Stimulated activated CD4-positive, alpha-beta T cell treated with anti-CD3 and anti-CD28 coated beads, Interleukin-4, amount 100 ng/mL, for 4 hours (primary cell): ENCODE data around the gene SLC8A3.
A peak's percentile ranks its signal among the peaks of the same experiment; 100 is the strongest.

Experiments
- DNase-seq, 2 experiments: peaks; one replicate each; pipeline ENCODE4 v3.0.0-alpha.2; 2020

The SLC8A3 gene

DNA sequence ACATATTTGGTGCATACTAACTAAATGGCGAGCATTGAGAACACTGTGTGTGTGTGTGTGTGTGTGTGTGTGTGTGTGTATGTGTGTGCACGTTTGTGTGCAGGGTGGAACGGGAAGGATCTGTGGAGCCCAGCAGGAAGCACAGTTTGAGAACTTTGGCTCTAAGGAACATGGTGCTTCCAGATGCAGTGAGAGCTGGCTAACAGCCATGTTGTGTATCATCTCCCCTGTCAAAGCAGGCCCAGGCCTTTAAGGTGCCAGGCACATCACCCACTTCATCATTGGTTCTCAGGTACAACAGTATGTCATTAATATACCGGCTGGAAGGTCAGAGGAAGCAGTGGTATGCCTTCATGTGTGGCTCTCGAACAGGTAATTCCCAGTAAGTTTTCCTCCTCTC lies 72.5 kb downstream of the SLC8A3 start:
- no peak for DNase-seq

DNA sequence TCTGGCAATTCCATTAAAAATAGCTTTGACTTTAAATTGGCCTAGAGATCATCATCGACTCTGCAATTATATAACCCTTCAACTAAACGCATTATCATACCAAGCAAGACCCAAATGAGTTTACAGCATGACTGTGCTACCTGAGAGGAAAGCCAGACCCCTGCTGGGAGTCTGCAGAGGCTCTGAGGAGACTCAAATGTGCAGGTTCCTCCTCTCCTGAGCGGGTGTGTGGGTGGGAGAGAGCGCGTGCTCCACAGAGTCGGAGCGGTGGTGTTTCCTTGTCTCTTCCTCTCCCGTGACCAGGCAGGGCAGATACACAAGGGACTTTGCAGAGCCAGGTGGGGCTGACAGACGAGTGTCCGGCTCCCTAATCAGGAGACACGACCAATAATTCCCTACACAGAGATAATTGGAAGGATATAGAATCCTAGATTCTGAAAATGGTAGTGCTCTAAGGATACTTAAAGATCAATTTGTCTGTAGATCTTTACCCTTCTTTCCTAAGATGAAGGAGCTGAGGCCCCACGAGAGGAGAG lies 74.1 kb downstream of the SLC8A3 start:
- no peak for DNase-seq

DNA sequence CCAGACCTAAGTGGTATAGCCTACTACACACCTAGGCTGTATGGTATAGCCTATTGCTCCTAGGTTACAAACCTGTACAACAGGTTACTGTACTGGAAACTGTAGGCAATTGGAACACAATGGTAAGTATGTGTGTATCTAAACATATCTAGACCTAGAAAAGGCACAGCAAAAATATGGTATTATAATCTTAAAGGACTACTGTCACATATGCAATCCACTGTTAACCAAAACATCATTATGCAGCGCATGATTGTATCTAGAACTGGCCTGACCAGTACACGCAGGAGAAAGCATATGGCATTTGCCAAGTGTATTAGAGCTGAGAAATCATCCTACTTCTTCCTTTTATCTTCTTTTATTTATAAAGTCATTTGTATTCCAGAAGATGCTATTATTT lies 75.5 kb downstream of the SLC8A3 start:
- no peak for DNase-seq

DNA sequence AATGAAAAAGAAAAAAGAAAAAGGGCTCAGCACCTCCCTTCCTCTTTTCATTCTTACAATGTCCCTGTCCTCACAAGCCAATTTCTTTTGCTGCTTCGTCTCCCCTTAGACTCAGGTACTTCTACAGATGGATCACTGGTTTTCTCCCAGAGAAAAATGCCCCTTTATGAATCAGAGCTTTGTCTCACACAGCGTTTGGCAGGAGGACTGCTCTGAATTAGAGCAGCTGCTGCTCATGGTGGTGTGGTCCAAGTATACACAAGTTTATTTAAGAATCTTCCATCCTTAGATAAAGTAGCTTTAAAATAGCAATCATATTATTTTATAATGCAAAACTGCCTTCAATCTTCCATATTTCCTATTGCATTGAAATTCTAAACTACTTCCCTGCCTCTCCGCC lies 80.3 kb downstream of the SLC8A3 start:
- no peak for DNase-seq

DNA sequence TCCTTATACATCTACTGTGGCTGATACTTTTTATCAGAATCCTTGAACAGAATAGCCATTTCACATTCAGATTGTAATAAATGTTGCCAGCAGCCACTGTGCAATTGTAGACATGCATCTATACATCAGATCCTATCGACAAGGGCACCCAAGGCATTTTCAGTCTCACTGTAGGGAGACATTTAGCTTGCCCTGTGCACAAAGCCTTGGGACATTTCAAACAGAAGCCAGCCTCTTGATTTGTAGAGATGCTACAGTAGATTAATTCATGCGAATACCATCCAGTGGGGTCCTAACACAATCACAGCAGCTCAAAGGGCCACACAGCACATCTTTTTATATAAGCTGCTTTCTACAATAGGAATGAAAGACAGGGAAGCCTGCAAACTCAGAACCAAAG lies 81.4 kb downstream of the SLC8A3 start:
- no peak for DNase-seq

DNA sequence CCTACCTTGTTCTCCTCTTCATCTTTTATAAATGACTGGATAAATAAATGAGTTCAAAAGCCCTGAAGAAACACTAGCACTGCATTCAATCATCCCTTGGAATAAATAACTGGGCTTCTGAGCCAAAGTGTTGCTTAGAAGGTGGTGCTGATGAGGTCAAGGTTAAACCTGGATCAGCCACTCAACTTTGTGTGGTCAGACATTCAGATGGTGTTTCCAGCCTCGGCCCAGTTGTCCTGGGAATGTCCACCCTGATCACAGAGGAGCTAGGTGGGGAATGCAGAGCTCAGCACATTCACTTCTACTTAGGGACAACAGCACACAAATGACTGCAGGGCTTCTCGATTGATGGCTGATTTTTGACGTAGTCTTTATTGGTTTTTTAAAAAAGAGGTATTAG lies 88.7 kb downstream of the SLC8A3 start:
- no peak for DNase-seq

DNA sequence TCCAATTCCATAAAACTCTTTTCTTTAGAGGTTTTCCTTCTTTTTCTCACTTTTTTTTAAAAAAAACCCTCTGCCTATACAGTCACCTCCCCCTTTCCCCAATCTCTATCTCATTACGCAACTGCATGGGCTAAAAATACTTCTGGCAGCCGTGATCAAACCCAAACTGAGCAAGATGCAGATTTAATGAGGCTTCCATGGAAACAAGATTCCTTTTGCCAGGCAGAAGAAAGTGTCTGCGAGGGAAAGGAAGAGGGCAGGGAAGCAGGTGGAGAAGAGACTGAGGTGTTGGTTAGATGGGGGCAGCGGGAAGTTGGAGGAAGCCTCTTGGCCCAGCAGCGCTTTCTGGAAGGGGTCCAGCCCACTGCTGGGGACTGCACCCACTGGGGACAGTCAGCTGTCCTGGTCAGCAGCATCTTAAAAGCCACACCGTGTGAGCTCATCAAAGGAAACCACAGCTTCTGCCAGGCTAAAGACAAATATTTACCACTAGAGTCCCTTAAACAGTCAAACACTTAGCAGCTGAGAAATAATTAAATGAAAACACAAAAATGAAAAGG lies 90.4 kb downstream of the SLC8A3 start:
- no peak for DNase-seq

DNA sequence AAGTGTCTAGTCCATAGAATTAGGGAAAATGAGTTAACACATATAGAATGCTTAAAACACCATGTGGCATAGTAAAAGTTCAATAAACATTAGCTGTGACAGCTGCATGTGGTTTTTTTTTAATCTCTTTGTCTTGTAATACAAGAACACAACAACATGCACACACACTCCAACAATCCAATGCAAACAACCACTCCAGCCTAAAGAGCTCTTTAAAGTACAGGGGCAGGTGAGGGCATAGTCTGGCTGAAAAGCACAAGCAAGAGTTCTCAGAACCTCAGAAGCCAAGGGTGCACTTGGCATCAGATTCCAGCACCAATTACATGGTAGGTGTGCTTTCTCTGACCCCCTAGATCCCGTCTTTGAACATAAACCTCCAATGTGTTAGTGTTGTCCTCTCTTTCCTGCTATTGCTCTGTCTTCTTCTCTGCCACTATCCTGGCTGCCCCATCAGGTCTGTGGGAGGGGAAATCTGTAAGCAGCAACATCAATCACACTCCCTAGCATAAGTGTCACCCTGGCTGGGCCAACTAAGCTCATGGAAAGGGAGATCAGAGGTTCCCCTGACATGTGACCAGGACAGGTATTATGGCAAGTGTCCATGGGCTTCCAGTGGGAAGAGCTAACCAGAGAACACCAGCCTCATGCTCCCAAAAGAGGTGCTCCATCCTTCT lies 91.0 kb downstream of the SLC8A3 start:
- no peak for DNase-seq

DNA sequence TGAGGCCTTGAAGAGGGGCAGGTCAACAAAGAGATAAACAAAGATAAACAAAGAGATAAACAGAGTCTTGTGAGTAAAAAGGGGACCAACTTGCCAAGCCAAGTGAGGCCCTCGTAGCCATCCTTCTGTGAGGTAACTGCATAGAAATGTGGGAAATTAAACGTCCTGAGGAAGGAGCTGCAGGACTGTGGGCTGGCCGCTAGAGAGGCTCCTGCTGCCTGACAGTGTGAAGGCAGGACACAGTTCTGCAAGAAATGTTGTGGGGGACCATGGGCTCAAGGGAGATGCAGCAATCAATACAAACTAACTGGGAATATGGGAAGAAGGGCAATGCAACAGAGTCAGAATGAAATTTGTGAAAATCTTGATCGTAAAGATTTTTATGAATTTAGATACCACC lies 91.9 kb downstream of the SLC8A3 start:
- DNase-seq, result no peak

DNA sequence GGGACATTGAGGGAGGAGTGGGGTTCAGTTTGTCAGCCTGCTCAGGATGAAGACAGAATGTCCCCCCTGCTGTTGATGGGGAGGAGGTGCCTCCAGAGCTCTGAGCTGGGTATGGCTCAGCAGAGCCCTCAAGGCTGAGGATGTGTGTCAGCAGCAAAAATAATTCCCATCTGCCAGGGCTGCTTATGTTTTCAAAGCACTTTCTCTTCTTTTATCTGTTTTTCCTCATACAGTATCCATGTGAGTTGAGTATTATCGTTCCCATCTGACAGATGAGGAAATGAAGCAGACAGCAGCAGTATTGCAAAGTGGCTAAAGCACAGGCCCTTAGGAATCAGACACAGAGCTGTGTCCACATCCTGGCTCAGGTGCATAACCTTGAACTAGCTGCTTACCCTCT lies 94.1 kb downstream of the SLC8A3 start:
- no peak for DNase-seq

DNA sequence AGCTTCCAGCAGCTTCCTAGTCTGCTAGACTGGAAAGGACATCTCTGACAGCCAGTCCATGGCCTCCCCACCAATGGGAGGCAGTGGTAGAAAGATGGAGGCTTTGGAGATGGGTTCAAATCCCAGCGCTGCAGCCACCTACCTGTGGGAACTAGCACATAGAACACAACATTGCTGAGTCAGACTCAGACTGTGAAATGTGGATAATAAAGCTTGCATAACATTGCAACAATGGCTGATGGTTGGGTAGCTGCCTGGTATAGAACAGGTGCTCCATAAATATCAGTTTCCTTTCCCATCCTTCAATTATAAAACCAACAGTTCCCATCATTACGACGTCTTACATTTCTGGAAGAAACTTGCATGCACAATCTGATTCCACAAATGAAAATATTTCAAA lies 94.6 kb downstream of the SLC8A3 start:
- DNase-seq, result no peak

DNA sequence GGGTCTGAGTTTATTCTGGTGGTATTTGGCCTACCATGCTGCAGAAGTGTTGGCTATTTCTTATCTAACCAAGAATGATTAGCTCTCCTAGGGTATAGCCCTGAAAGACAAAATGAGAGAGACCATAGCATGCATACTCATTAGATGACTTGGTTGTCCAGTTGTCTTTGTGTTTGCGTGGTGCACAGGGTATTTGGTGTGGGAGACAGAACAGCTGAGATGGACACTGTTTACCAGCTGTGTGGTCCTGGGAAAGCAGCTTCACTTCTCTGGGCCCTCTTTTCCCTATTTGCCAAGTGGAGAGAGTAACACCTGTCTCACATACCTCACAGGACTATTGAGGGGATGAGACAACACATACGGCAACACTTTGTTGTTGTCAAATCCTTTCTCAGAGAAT lies 95.6 kb downstream of the SLC8A3 start:
- no peak for DNase-seq

DNA sequence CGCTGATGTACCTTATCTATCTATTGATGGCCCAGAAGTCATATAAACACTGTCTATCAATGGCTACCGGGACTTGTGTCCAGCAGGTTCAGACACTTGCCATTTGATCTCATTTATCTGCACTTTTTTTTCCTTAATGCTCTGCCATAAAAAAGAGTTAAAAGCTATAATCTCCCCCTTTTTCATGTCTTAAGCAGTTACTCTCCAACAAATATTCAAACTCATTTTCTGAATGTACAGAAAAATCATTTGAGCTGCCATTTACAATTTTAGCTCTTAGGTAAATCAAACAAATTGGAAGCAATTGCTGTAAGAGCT lies 101.4 kb downstream of the SLC8A3 start:
- DNase-seq, result no peak

DNA sequence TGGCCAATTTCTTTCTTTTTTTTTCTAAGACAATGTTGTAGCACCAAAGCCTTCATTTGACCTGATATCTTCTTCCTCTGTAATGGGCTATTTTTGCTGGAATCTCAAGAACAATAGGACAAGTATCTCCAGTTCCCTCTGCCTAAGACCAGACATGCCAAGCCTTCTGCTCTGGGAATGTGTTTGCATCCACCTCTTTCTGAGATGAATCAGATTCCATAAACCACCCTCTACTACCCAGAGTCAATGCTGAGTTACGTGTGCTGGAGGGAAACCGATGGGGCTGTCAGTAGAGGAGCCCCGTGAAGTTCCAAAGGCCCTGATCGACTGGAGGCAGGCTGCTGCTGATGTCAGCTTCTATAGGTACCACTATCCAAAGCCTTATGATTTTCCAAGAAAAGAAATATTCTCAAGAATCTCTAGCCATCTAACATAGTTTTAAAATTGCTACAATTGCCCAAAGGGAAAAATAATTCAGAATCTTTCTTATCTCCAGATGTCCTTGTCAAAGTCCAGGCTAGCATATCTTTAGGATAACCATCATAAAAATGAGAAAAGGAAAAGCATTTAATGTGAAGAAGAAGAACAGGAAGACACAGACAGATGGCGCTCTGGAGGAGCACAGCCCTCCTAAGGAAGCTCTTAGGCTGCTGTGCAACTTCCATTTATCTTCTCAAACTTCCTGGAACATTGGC lies 101.9 kb downstream of the SLC8A3 start:
- no peak for DNase-seq

DNA sequence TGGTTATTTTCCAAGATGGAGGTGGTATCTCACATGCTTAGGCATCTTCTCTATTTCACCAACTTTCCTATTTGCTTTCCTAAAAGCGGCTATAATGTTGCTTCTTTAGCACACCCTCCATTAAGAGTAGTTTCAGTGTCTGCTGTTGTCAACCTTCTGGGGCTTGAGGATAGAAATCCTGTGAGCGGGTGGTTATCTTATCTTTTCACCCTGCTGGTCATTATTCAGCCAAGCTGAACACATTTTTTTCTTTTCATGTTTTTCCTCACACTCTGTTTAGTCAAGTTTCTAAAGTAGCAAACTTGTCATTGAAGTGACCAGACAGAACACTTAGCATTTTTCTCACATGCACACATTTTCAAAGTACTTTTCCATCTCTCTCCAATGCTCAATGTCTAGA lies 104.5 kb downstream of the SLC8A3 start:
- no peak for DNase-seq

DNA sequence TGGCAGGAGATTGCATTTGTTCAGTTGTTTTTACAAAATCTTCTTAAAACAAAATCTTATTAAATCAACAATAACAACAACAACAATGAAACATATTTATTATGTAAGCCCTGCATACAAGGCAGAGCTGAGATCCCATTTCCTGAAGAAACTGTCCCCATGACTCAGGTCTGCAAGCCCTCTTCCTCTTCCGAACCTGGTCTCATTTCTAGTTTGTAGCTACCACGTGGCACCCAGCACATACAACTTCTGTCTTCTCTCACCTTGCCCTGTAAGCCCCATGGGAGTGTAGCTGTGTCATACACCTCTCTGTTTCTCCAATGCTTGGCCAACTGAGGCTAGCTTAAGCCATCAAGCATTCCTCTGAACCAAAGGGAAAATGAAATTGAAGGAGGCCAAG lies 106.4 kb downstream of the SLC8A3 start:
- DNase-seq, result no peak

DNA sequence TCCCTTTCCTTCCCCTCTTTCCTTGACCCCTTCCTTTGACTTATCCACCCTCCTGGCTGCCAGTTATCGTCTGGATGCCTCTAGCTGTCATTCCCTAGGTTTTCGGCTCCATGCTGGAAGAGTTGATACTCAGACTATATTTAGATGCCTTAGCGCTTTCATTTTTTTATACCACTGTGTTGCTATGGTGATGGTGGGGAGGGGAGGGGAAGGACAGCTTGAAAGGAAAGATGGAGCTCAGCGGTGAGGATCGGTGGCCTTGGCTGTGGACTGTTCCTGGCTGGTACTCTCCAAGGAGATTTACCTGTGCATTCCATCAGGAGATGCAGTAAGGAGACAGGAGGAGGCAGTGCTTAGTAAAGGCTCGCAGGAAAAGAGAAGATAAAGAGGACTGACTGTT lies 108.7 kb downstream of the SLC8A3 start:
- no peak for DNase-seq

DNA sequence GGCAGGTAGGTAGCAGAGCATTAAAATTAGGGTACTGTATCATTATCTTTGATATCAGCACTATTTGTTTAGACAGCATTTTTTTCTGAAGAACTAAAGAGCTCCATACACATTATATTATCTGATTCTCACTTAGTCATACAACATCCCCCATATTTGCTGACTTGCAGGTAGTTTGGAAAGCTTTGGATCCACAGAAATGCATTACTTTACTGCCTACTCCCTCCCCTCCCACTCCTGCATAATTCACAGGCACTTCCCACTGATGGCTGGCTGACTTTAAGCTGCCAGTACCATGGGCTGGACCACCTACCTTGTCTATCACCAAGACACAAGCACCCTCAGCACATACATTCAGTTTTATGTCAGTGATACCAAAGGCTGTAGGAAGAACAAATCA lies 110.4 kb downstream of the SLC8A3 start:
- no peak for DNase-seq

DNA sequence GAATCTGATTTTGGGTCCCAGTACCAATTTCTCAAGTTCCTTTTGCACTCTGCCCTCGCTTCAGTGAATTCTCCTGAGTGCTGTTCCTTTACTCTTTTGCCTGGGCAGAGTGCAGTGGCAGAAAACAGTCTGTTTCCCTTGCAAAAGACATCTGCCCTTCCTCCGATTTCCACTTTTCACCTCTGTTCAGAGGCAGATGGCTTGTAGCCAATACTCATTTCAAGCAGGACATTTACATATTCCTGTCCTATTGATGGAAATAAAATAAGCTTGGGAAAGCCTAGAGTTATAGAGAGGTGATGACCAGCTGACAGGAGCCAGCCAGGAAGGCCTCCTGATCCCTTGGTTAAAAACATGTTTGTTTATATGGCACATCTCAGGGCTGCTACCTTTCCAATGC lies 111.0 kb downstream of the SLC8A3 start:
- no peak for DNase-seq

DNA sequence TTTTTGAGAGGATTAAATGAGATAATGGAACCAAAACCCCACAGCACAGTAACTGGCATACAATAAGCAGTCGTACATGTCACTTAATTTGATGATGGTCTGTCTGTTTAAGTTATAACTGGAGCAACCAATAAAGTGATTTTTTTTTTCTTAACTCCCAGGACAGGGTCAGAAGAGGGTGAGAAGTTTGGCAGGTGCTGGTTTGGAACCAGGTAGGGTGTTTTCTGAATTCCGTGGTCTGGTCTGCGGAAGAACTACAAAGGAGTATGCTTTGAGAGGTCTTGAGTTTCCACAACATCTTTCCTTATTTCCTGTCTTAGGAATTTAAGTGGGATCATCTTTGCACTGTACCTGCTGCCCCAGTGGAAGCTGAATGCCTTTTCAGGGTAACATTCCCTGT lies 111.7 kb downstream of the SLC8A3 start:
- no peak for DNase-seq

DNA sequence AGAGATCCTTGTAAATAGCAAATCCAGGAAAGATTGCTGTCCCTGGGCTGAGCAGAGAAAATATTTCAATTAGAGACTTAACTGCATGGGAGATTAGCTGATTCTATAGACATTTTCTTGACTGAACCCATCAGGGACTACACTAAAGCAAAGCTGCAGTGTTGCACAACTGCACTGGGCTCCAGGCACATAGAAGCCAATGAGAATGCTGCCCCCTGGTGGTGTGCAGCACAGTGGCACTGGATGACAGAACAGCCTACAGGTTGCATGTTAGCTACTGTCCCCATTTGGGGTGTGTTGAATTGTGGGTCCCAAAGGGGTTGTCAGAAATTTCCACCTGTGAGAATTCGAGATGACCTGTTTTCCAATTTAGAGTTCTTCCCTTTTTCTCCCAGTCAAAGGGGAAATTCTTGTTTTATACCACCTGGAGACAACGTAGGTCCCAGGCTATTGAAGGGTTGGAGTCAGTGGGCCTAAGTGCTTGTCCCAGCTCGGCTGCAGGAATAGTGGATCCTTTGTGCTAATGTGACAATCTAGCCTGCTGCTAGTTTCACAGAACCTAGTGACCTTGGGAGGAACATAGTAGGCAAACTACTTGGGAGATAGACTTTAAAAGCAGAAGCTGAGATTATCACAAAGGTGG lies 114.7 kb downstream of the SLC8A3 start:
- peak; percentile 7 to 40 for DNase-seq

DNA sequence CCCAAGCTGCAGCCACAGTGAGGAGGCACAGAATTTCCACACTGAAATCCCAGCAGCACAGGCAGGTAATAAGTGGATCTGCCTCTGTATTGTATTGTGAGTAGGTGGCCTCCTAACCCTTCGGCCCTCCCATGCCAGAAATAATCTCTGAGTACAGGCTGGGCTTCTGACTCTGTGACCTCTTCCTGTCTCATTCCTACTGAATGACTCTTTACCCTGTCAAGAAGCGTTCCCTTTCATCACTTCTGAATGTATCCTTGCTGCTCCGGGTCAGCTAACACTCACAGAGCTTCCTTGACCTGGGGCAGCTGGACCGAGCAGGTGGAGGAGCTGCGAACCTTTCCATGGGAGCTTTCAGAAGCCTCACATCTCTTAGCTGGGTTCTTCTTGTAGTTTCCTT lies 119.6 kb downstream of the SLC8A3 start:
- DNase-seq, result no peak

DNA sequence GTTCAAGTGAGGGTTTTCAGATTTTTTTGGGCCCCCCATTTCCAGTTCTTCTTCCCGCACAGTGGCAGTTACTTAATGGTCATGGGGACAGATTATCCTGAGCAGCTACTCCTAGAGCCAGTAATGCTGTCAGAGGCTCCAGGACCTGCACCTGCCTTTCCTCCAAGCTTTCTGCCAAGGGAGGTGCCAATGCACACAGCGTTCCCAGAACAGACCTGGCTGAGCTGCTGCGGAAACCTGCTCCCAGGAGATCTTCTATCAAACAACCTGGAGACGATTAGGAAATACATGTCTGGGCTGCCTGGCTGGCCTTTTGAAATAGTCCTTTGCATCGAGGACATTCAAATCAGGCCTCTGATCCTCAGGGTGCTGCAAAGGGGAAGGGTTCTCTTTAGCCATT lies 120.9 kb downstream of the SLC8A3 start:
- DNase-seq, result no peak
